ENCODE results near the gene TRERF1. TPM values are rescaled to one million over a fixed set of nuclear protein-coding genes. Genes with fewer than 3 reads are reported as not detected.
"Not testable (repeated sequence)": the region's sequence is repeated elsewhere in the genome, so short reads cannot be mapped to it uniquely, and the experiment has no call there.

Gene TRERF1
- total and polyA plus RNA-seq, 2 of the 8 experiments (the other 6 are each of a cell fraction or from before 2014, with no cell fraction given) = 10.8 to 21.5 TPM

GRCh38 chr6:42192385-42192784, 259.3 kb downstream of the TRERF1 start:
- not testable (repeated sequence) for H3K23me2 ChIP-seq (ENCODE audit: low read depth, low read length); DNase-seq (ENCODE audit: low read depth in 1 of 2, low spot score in 2 of 2); H2BK5ac ChIP-seq (ENCODE audit: low read depth, low read length); H2BK20ac ChIP-seq (ENCODE audit: low read length); H4K8ac ChIP-seq (ENCODE audit: extremely low read depth, insufficient read depth, low read length); H3K23ac ChIP-seq (ENCODE audit: insufficient read length); H4K5ac ChIP-seq (ENCODE audit: insufficient read length, low read depth, low read length); H3K9ac ChIP-seq (replicated peaks in 1 of 4; ENCODE audit: extremely low read depth in 1 of 4, low read depth in 3 of 4, low read length in 3 of 4); H2BK120ac ChIP-seq (replicated peaks; ENCODE audit: low read depth, low read length); H2BK12ac ChIP-seq (ENCODE audit: low read depth, low read length); H3K4me1 ChIP-seq (replicated peaks in 1 of 4; ENCODE audit: control insufficient read depth in 3 of 4, insufficient read depth in 4 of 4, low read length in 3 of 4); H3K56ac ChIP-seq (replicated peaks; ENCODE audit: insufficient read length, low read depth, low read length); H2BK15ac ChIP-seq (ENCODE audit: low read length); H3K79me2 ChIP-seq (ENCODE audit: control insufficient read depth in 1 of 2, insufficient read depth in 2 of 2, low read length in 2 of 2); H3K36me3 ChIP-seq (ENCODE audit: control insufficient read depth in 2 of 4, insufficient read depth in 4 of 4, low read length in 3 of 4); H3K18ac ChIP-seq (ENCODE audit: extremely low read depth, low read length); H3K4ac ChIP-seq (replicated peaks; ENCODE audit: insufficient read length, low read depth, low read length); H3K4me2 ChIP-seq (ENCODE audit: insufficient read depth in 1 of 2, low read depth in 2 of 2, low read length in 2 of 2); H2AFZ ChIP-seq (ENCODE audit: low read length); H3K79me1 ChIP-seq (ENCODE audit: low read depth, low read length); H3K27ac ChIP-seq (ENCODE audit: low read depth, low read length); H4K91ac ChIP-seq (replicated peaks; ENCODE audit: insufficient read length, low read length); FAIRE-seq; H4K20me1 ChIP-seq (replicated peaks in 1 of 2; ENCODE audit: control insufficient read depth in 1 of 2, insufficient read depth in 2 of 2, low read length in 2 of 2); H2AK5ac ChIP-seq (ENCODE audit: low read depth, low read length); H3K27me3 ChIP-seq (replicated peaks in 1 of 4; ENCODE audit: control insufficient read depth in 3 of 4, extremely low read depth in 1 of 4, insufficient read depth in 3 of 4, low read length in 3 of 4); H3K4me3 ChIP-seq (ENCODE audit: extremely low read depth in 1 of 4, insufficient read depth in 2 of 4, low read depth in 3 of 4, low read length in 4 of 4); H3K9me3 ChIP-seq (ENCODE audit: insufficient read depth in 2 of 2, low read depth in 1 of 2, low read length in 1 of 2); H3K14ac ChIP-seq (ENCODE audit: insufficient read length)
- ChIA-PET POLR2A (ENCODE audit: partially characterized antibody) (interaction anchor here (1.1 to 2.7 kb wide), 4 partner anchors 9 to 49 kb away, joined by 3 to 8 read pairs (median 6); partner anchors contain the start of gene C6orf132), CTCF (ENCODE audit: partially characterized antibody) (interaction anchor here (0.6 to 4.6 kb wide), 8 partner anchors 9 to 394 kb away, joined by 3 to 26 read pairs (median 3); no protein-coding TSS in a partner anchor)
- 93% methylated on average over 4 of the region's 5 CpGs; no CpG with 5 or more reads in 1 of the 2 experiments for WGBS, 2 experiments (ENCODE audit: extremely low coverage in 1 of 2, insufficient coverage in 1 of 2, insufficient read length in 1 of 2, insufficient replicate concordance in 2 of 2, low coverage in 1 of 2, low lambda C conversion rate in 2 of 2, missing lambda C conversion rate in 1 of 2)

All from H1 (cell line).